Fibroblast of the aortic adventitia (primary cell): ENCODE measurements around the gene BCDIN3D. TPM values are rescaled to one million over a fixed set of nuclear protein-coding genes. Genes with fewer than 3 reads are reported as not detected.

Experiments used
- DNase-seq: peaks from one replicate; pipeline ENCODE4 v3.0.0-alpha.2; 2010; ENCODE audit warnings: low read depth
- H3K4me3 ChIP-seq: 2 replicates; pipeline ENCODE4 v1.5.1; 2011; ENCODE audit warnings: low read depth, mild to moderate bottlenecking, control low read depth, low read length, moderate library complexity
- total RNA-seq: library from RNA; depleted of rRNA; stranded (reverse); fragments of >200 nt; gene quantifications from 2 replicates; pipeline ENCODE4 v1.2.3, GENCODE V29; 2012; ENCODE audit warnings: low replicate concordance
- TF ChIP-seq, protein P1 (sequence below): IDR thresholded peaks from 2 replicates; pipeline ENCODE4 v1.5.1; 2011; ENCODE audit warnings: mild to moderate bottlenecking, low read length, control low read depth, inconsistent platforms; ENCODE audit not compliant: insufficient read depth

BCDIN3D gene
- total RNA-seq, 1 donor, result 4.5 TPM

DNA sequence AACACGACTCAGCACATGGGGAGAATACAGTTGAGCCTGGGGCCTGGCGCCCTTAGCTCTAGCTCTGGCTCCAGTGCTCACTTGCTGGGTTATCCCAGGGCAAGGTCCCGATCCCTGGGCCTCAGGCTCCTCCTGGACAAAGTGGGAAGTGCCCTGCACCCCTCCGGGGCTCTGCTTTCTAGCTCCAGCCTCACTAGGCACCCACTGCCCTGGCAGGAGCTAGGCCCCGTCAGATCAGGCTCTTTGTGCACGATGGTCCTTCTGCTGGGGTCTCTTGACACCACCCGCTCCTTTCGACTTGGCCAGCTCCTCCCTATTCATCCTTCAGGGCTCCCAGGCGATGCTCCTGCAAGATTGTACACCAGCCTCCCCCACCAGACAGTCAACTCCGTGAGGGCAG, 38.1 kb downstream of the BCDIN3D start:
- no peak for DNase-seq
- no peak overlapping the region for H3K4me3 ChIP-seq
- TF ChIP-seq, protein P1, sequence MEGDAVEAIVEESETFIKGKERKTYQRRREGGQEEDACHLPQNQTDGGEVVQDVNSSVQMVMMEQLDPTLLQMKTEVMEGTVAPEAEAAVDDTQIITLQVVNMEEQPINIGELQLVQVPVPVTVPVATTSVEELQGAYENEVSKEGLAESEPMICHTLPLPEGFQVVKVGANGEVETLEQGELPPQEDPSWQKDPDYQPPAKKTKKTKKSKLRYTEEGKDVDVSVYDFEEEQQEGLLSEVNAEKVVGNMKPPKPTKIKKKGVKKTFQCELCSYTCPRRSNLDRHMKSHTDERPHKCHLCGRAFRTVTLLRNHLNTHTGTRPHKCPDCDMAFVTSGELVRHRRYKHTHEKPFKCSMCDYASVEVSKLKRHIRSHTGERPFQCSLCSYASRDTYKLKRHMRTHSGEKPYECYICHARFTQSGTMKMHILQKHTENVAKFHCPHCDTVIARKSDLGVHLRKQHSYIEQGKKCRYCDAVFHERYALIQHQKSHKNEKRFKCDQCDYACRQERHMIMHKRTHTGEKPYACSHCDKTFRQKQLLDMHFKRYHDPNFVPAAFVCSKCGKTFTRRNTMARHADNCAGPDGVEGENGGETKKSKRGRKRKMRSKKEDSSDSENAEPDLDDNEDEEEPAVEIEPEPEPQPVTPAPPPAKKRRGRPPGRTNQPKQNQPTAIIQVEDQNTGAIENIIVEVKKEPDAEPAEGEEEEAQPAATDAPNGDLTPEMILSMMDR, result no peak

DNA sequence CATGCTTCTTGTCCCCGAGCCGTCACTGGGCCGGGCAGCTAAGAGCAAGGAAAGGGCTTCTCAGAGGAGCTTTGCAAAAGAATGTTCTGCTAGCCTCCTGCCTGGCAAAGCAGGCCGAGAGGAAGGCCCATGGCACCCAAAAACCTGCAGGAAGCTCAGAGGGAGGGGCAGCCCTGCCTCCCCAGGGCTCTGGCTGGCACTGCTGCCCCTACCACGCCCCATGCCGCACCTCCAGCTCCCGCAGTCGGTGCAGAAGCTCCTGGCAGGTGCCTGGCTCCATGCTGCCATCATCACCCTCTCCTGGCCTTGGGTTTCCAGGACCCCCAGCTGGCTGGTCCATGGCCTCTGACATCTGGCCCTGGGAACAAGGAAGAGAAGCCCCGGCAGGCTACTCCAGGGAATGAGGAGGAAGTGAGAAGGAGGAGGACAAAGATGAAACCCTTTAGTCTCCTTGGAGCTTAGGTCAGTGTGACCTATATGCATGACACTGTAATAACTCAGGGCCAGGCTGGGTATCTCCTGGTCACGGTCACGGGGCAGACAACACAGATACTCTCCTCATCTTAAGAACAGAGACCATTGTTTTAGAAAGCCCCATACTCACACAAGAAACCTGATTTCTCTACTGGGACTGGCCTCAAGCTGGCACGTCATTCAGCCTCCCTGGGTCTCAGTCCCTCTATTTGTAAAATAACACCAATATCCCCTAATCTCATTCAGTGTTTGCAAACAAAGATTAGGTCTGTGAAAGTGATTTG, 39.0 kb downstream of the BCDIN3D start:
- DNase-seq, result no peak

DNA sequence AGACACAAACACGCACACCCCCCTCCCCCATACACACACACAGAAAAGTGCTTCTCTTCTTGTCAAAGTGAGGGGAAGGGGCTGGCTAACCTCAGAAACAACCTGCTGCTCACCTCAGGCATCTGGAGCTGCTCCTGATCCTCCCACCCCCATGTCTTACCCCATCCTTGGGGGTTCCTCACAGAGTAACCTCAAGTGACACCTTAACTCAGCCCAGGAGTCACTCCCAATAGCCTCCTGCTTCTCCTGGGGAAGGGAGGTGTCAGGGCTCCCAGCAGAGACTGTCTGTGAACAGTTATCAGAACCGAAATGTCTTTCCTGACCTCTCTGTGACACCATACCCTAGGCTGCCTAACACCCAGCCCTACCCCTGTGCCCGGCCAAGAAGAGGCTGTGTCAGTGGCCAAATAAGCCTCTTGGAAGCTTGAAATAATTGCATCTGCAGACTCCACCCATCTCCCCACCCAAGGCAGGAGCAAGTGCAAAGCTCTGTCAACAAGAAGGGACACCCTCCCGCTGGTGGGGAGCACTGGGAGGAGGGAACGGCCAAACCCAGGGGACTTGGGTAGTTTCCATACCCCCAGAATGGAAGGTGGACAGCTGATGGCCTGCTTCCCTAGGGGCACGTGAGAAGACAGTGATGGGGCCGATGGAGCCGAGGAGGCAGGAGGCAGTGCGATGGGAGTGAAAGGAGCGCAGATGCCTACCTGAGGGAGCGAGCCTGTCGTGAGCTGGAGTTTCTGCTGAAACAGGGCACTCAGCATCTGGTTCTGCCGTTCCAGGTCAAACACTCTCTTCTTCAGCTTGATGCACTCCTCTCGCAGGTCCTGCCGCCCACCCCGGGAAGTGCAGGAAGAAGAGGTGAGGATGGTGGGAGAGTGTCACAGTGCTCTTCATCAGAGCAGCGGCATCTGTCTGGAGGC, 41.5 kb downstream of the BCDIN3D start:
- no peak overlapping the region for H3K4me3 ChIP-seq
- TF ChIP-seq, protein P1, result no peak
- DNase-seq, result no peak

More for the DNA sequence above, 39.0 kb downstream of the BCDIN3D start:
- H3K4me3 ChIP-seq, result no peak overlapping the region
- TF ChIP-seq, protein P1, result no peak

DNA sequence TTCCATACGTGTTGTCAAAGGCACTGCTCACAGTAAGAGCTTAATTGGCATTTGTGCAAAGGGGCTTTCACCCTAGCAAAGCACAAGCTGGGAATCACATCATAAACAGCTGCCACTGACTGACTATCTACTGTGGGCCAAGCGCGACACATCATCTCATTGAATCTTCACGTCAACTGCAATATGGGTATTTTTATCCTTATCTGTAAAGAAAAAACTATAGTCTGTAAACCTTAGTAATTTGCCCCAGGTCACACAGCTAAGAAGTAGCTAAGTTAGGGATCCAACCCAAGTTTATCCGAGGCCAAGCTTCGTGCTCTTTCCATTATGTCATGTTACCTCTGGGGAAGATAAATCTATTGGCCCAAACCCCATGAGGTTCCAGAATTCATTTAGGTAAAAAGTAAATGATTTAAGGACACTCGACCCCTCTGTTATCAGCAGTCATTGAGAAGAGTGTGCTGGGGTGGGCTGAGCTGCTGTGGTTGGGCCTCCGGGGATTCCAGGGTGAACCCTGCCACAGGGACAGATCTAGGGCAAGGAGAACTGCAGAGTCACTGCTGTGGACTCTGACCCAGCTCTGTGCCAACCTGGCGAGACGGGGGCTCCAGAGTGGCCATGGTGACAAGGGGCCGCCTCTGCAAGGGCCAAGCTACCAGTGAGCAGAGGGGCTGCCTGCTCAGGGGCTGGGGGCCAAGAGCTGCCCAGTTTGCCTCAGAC, 42.3 kb downstream of the BCDIN3D start:
- no peak overlapping the region for H3K4me3 ChIP-seq
- TF ChIP-seq, protein P1, result no peak
- no peak for DNase-seq

DNA sequence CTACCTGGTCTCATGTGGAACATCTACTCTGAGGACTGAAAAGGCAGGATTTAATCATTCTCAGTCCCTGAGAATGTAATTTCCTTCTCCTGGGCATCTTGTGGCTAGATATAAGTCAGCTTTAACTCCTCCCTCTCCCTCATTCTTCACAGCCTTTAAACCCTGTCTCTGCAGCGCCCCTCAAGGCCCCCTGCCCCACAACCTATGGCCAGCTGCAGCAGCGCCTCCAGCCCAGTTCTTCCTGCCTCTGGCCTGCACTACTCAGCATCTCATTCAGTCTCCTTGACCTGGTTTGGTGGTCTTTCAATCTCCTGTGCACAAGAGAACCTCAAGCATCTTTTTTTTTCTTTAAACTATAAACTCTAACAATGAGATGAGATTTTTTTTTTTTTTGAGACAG, 44.0 kb downstream of the BCDIN3D start:
- H3K4me3 ChIP-seq, result no peak overlapping the region
- no peak for DNase-seq
- TF ChIP-seq, protein P1, result no peak

DNA sequence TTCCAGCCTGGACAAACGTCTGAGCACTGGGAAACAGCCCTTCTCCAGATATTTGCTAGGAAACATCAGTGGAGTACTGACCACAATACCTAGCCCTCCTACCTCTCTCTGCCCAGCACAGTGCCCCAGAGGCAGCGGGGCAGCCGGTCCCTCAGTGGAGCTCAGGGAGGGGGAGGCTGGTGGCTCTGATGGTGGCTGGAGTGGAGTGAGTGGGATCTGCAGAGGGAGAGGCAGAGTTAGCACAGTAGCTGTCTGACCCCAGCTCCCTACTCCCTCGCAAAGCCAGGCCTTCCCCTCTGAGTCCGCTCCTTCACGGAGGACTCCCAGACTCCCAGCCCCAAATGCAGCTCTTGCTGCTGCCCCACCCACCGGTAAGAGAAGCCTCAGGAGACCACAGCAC, 44.7 kb downstream of the BCDIN3D start:
- TF ChIP-seq, protein P1, result no peak
- no peak for DNase-seq
- no peak overlapping the region for H3K4me3 ChIP-seq
